ENCODE results near the gene DNAJB6. TPM values are rescaled to one million over a fixed set of nuclear protein-coding genes. Genes with fewer than 3 reads are reported as not detected.

The DNAJB6 gene
- total RNA-seq, 2 donors from 2014 or later: 68.3 to 199 TPM

DNA sequence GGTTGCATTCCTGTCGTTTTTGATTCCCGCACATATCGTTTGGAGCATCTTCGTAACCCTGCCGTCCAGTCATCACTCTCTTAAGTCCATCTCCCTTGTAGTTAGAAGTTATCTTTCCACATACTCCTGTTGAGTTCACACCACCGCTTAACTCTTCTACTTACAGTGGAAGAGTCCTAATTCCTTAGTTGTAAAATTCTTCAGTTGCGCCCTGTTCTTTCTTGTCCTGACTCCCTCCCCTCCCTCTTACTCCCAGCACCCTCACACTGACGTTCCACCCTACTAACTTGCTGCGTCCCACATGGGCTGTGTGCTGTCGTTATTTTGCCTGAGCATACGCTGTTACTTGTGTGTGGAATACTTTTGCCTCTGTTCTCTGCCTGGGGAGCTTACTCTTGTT lies 11.7 kb downstream of the DNAJB6 start:
- H3K27ac ChIP-seq: no peak overlapping the region

DNA sequence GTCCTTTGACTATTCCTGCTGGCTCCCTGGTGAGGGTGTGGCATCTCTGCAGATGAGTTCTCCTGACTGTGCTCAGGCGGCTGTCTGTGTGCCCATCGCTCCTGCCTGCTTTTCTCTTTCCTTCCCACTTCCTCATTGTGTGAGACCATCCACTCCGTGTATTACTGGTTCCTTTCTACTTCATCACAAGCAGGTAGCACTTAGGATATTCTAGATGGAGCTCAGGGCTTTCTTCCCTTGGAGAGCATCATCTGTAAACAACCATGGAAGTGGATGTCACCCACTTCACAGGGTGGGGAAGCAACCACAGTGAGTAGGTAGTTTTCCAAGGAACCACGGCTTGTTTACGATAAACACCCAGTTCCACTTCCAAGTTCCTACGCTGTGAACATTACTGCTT lies 15.7 kb downstream of the DNAJB6 start:
- no peaks in the 10 kb centered on the region for H3K9me3 ChIP-seq
- intact Hi-C loops (cut with DNase I): no loop called here
- DNase-seq (ENCODE audit: low spot score): no peak
- TF ChIP-seq, protein P1, sequence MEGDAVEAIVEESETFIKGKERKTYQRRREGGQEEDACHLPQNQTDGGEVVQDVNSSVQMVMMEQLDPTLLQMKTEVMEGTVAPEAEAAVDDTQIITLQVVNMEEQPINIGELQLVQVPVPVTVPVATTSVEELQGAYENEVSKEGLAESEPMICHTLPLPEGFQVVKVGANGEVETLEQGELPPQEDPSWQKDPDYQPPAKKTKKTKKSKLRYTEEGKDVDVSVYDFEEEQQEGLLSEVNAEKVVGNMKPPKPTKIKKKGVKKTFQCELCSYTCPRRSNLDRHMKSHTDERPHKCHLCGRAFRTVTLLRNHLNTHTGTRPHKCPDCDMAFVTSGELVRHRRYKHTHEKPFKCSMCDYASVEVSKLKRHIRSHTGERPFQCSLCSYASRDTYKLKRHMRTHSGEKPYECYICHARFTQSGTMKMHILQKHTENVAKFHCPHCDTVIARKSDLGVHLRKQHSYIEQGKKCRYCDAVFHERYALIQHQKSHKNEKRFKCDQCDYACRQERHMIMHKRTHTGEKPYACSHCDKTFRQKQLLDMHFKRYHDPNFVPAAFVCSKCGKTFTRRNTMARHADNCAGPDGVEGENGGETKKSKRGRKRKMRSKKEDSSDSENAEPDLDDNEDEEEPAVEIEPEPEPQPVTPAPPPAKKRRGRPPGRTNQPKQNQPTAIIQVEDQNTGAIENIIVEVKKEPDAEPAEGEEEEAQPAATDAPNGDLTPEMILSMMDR (IDR thresholded peaks at IDR 0.05): no peak
- TF ChIP-seq POLR2A (IDR thresholded peaks at IDR 0.05) (no peak), POLR2AphosphoS5 (IDR thresholded peaks at IDR 0.05) (no peak)
- no peaks in the 10 kb centered on the region for H3K36me3 ChIP-seq
- H3K4me3 ChIP-seq: no peak overlapping the region
- H3K4me1 ChIP-seq (replicated peaks): peaks cover 8% of the 10 kb centered on the region
- no peaks in the 10 kb centered on the region for H3K27me3 ChIP-seq (replicated peaks; ENCODE audit: insufficient read depth)
- H3K27ac ChIP-seq: no peak overlapping the region
- 71% methylated on average over 6 of the region's 6 CpGs for WGBS

More for the DNA sequence above, 11.7 kb downstream of the DNAJB6 start:
- Histone ChIP-seq H3K27me3 (replicated peaks; ENCODE audit: insufficient read depth) (no peaks in the 10 kb centered on the region), H3K9me3 (no peaks in the 10 kb centered on the region), H3K4me3 (no peak overlapping the region), H3K4me1 (replicated peaks) (no peaks in the 10 kb centered on the region), H3K36me3 (no peaks in the 10 kb centered on the region)
- 70% methylated on average over 11 of the region's 11 CpGs for WGBS
- TF ChIP-seq POLR2A (IDR thresholded peaks at IDR 0.05) (no peak), POLR2AphosphoS5 (IDR thresholded peaks at IDR 0.05) (no peak)
- TF ChIP-seq, protein P1 (IDR thresholded peaks at IDR 0.05): no peak
- intact Hi-C loops (cut with DNase I): no loop called here
- DNase-seq (ENCODE audit: low spot score): no peak

DNA sequence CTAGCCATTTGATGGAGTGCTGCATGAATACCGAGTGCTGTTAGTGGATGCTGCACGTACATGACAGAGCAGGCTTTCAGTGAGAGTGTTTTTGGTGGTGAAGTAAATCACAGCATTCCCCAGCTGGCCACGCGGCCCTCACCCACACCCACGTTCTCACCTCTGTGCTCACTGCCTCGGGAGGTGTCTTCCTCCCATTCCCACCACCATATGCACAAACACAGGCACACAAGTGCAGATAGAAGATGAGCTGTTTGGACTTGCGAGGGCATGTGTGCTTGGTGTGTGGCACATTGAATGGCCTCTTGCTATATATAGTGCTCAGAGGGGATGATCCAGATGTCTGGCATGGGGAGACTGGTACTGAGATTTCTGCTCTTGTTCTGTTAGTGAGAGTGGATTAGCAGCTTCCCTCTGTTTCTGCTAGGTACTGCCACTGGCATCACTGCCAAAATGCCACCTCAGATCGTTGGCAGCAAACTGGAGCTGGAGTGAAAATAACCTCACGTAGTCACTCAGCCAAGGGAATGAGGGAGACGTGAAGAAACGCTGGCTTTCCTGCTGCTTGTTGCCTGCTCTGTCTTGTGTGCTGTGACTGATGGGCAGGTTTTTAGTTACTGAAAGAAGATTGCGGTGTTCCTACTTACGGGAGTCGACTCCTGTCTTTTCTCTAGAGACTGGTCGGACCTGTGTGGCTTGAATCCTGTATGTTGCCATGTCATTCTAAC lies 19.1 kb downstream of the DNAJB6 start:
- Histone ChIP-seq H3K9me3 (no peaks in the 10 kb centered on the region), H3K4me3 (no peak overlapping the region), H3K36me3 (peaks cover 0 to 9% of the 10 kb centered on the region in 2 donors), H3K27me3 (replicated peaks; ENCODE audit: insufficient read depth) (no peaks in the 10 kb centered on the region), H3K27ac (peak overlapping the region; percentile 6 to 53), H3K4me1 (replicated peaks) (peaks cover 8% of the 10 kb centered on the region)
- TF ChIP-seq, protein P1 (IDR thresholded peaks at IDR 0.05): no peak
- peak; percentile 84 for TF ChIP-seq POLR2AphosphoS5 (IDR thresholded peaks at IDR 0.05)
- DNase-seq (ENCODE audit: low spot score): peak; percentile 83
- 27% methylated on average over 15 of the region's 15 CpGs for WGBS
- intact Hi-C loops (cut with DNase I): no loop called here

DNA sequence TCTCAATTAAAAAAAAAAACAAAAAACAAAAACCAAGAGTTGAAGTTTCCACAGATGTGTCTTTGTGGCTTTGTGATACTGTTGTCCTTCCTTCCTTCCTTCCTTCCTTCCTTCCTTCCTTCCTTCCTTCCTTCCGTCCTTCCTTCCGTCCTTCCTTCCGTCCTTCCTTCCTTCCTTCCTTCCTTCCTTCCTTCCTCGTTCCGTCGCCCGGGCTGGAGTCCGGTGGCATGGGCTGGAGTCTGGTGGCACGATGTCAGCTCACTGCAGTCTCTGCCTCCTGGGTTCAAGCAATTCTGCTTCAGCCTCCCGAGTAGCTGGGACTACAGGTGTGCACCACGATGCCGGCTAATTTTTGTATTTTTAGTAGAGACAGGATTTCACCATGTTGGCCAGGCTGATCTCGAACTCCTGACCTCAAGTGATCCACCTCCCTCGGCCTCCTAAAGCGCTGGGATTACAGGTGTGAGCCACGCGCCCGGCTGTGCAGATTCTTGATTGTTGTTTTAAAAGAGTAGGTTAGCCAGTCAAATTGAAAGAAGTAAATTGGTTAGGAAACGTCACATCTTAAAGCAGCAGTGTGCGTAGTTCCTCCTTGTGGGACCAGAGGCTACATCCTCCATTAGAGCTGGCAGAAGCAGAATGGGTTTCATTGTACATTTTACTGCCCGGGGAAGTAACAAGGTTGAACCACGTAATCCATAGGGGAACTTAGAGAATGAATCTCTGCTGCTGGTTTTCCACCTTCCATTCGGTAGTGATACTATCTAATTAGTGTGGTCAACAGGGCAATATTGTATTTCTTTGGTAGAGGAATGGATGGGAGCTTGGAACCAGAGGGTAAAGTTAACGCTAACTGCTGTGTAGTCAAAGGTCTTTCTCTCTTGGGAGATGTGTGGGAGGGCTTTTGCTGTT lies 20.6 kb downstream of the DNAJB6 start:
- DNase-seq (ENCODE audit: low spot score): no peak
- 88% methylated on average over 21 of the region's 24 CpGs for WGBS
- peaks cover 8% of the 10 kb centered on the region for H3K4me1 ChIP-seq (replicated peaks)
- H3K9me3 ChIP-seq: no peaks in the 10 kb centered on the region
- H3K27ac ChIP-seq: no peak overlapping the region
- TF ChIP-seq POLR2A (IDR thresholded peaks at IDR 0.05) (no peak), POLR2AphosphoS5 (IDR thresholded peaks at IDR 0.05) (no peak)
- TF ChIP-seq, protein P1 (IDR thresholded peaks at IDR 0.05): no peak
- H3K27me3 ChIP-seq (replicated peaks; ENCODE audit: insufficient read depth): no peaks in the 10 kb centered on the region
- peaks cover 0 to 9% of the 10 kb centered on the region in 2 donors for H3K36me3 ChIP-seq
- intact Hi-C loops (cut with DNase I): no loop called here
- H3K4me3 ChIP-seq: no peak overlapping the region
